ENCODE data around the gene TBX3. TPM values are rescaled to one million over a fixed set of nuclear protein-coding genes. Genes with fewer than 3 reads are reported as not detected.

TBX3 gene
- total and polyA plus RNA-seq, 2 donors (not counting 3 experiments of a cell fraction or from before 2014, with no cell fraction given): 0.52 to 2.0 TPM

DNA sequence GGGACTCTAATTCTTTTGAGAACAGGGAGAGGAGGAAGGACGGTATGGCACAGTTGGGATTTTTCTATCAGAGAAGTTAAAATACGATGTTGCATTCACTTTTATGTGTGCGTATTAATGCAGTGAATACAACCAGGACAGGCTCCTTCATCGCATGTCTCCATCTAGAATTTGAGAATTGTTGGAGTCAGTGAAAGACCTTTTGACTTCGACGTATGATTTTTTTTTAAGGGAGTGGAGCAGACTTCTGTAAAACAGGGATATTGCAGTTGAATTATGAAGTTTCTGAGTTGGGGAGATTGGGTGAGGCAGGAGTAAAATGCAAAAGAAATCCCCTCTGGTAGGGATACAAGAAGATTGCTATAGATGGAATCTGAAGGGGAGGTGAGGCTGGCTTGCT lies 9.6 kb upstream of the TBX3 start:
- FAIRE-seq: no peak
- no peak for TF ChIP-seq JUN (IDR thresholded peaks at IDR 0.05; ENCODE audit: borderline replicate concordance, insufficient read depth, insufficient read length, low read depth)
- no peak for TF ChIP-seq EZH2 (IDR thresholded peaks at IDR 0.05; ENCODE audit: borderline replicate concordance, low read depth, low read length, severe bottlenecking)
- TF ChIP-seq GATA2 (IDR thresholded peaks at IDR 0.05; ENCODE audit: insufficient read depth, insufficient read length, low read depth, low read length): no peak
- TF ChIP-seq, protein P1, sequence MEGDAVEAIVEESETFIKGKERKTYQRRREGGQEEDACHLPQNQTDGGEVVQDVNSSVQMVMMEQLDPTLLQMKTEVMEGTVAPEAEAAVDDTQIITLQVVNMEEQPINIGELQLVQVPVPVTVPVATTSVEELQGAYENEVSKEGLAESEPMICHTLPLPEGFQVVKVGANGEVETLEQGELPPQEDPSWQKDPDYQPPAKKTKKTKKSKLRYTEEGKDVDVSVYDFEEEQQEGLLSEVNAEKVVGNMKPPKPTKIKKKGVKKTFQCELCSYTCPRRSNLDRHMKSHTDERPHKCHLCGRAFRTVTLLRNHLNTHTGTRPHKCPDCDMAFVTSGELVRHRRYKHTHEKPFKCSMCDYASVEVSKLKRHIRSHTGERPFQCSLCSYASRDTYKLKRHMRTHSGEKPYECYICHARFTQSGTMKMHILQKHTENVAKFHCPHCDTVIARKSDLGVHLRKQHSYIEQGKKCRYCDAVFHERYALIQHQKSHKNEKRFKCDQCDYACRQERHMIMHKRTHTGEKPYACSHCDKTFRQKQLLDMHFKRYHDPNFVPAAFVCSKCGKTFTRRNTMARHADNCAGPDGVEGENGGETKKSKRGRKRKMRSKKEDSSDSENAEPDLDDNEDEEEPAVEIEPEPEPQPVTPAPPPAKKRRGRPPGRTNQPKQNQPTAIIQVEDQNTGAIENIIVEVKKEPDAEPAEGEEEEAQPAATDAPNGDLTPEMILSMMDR (IDR thresholded peaks at IDR 0.05; ENCODE audit: extremely low read depth in 1 of 2, insufficient read depth in 1 of 2, low read depth in 1 of 2, low read length in 2 of 2): no peak
- TF ChIP-seq MYC (IDR thresholded peaks at IDR 0.05; ENCODE audit: low read depth, low read length): no peak
- TF ChIP-seq POLR2A (IDR thresholded peaks at IDR 0.05; ENCODE audit: low read depth, low read length): no peak
- no peak for TF ChIP-seq POLR2AphosphoS5 (IDR thresholded peaks at IDR 0.05; ENCODE audit: insufficient read depth, low read depth, low read length)
- no peak for TF ChIP-seq FOS (IDR thresholded peaks at IDR 0.05; ENCODE audit: borderline replicate concordance, insufficient read depth, low read length)
- TF ChIP-seq, protein P2, sequence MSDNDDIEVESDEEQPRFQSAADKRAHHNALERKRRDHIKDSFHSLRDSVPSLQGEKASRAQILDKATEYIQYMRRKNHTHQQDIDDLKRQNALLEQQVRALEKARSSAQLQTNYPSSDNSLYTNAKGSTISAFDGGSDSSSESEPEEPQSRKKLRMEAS (IDR thresholded peaks at IDR 0.05; ENCODE audit: insufficient read depth, insufficient read length): no peak
- no peak overlapping the region for H3K4me3 ChIP-seq (replicated peaks in 1 of 3; ENCODE audit: insufficient read depth in 1 of 3, low read depth in 1 of 3, low read length in 3 of 3)

More for the DNA sequence above, 9.6 kb upstream of the TBX3 start:
- ChIA-PET POLR2A (no interaction called here), CTCF (no interaction called here)
- no peak overlapping the region for H3K9ac ChIP-seq (replicated peaks; ENCODE audit: extremely low read depth, insufficient read depth, low read length)
- DNase-seq (ENCODE audit: low read depth, low spot score): no peak
- no peaks in the 10 kb centered on the region for H3K4me1 ChIP-seq (ENCODE audit: control insufficient read depth, extremely low read depth, insufficient read depth, low read length)
- no peak overlapping the region for H3K4me2 ChIP-seq (ENCODE audit: insufficient read depth, low read length)
- no peak overlapping the region for H2AFZ ChIP-seq (ENCODE audit: low read depth, low read length)
- intact Hi-C loops (cut with micrococcal nuclease) (no loop called here), dilution Hi-C loops (cut with MboI; ENCODE audit: extremely low pct_ligation_motif_present, low sequenced_read_pairs) (no loop called here)
- H4K20me1 ChIP-seq (replicated peaks; ENCODE audit: control insufficient read depth, extremely low read depth, insufficient read depth, low read length): no peaks in the 10 kb centered on the region
- H3K36me3 ChIP-seq (ENCODE audit: control insufficient read depth in 2 of 2, extremely low read depth in 1 of 2, insufficient read depth in 2 of 2, low read length in 2 of 2): no peaks in the 10 kb centered on the region
- no TSS peak for BruUV-seq (replicated peaks)
- H3K9me3 ChIP-seq (replicated peaks; ENCODE audit: control insufficient read depth, insufficient read depth, low read length): no peaks in the 10 kb centered on the region
- H3K27me3 ChIP-seq (ENCODE audit: control insufficient read depth in 2 of 2, insufficient read depth in 2 of 2, low read length in 2 of 2): peaks cover 69 to 88% of the 10 kb centered on the region in 2 experiments
- no peaks in the 10 kb centered on the region for H3K9me1 ChIP-seq (replicated peaks; ENCODE audit: control insufficient read depth, extremely low read depth, insufficient read depth, low read length)
- no peaks in the 10 kb centered on the region for H3K79me2 ChIP-seq (ENCODE audit: control insufficient read depth, insufficient read depth, low read length)
- no peak overlapping the region for H3K27ac ChIP-seq (ENCODE audit: insufficient read depth, low read depth, low read length)

All from endothelial cell of umbilical vein (primary cell).